Upper lobe of right lung (tissue), 1 donor: ENCODE measurements around the gene MDM2. TPM values are rescaled to one million over a fixed set of nuclear protein-coding genes. Genes with fewer than 3 reads are reported as not detected.
"Not testable (repeated sequence)": the region's sequence is repeated elsewhere in the genome, so short reads cannot be mapped to it uniquely, and the experiment has no call there.

Experiments
- ATAC-seq: fragments of 200-7000 bp; cut with Tn5 transposase; one replicate; pipeline ENCODE4 v1.9.1; 2020; ENCODE audit warnings: mild to moderate bottlenecking, moderate library complexity
- DNase-seq: peaks from one replicate; pipeline ENCODE4 v3.0.0-alpha.2; 2020
- H3K27ac ChIP-seq: fragments of 200-600 bp; one replicate; pipeline ENCODE4 v1.8.0; 2022
- H3K27me3 ChIP-seq: fragments of 200-600 bp; one replicate; pipeline ENCODE4 v1.8.0; 2022; ENCODE audit warnings: mild to moderate bottlenecking
- H3K36me3 ChIP-seq: fragments of 200-600 bp; one replicate; pipeline ENCODE4 v1.8.0; 2022
- H3K4me1 ChIP-seq: fragments of 200-600 bp; one replicate; pipeline ENCODE4 v1.8.0; 2022
- H3K4me3 ChIP-seq: fragments of 200-600 bp; one replicate; pipeline ENCODE4 v1.8.0; 2022; ENCODE audit warnings: mild to moderate bottlenecking
- H3K9me3 ChIP-seq: fragments of 200-600 bp; one replicate; pipeline ENCODE4 v1.8.0; 2022
- intact Hi-C: fragments of 100-400 bp; cut with DNase I; formaldehyde crosslinking; loops from one replicate; pipeline ENCODE4 v1.11.0; 2022
- total RNA-seq: library from RNA; stranded (reverse); fragmentation: NEBNext Ultra II Directional; extraction: Animal tissue kit (Norgen Biotek cat#: 25700); gene quantifications from one replicate; pipeline ENCODE4 v1.2.1, GENCODE V29; 2021
- TF ChIP-seq, protein P1 (sequence below): fragments of 200-600 bp; IDR thresholded peaks from one replicate; pipeline ENCODE4 v1.8.0; 2022; ENCODE audit warnings: antibody characterized with exemption
- donor health status: DM: no; HTN: yes; CAD: no; lungs with severe emphysema.

MDM2 gene
- total RNA-seq, 1 donor from 2014 or later, result 198 TPM

DNA sequence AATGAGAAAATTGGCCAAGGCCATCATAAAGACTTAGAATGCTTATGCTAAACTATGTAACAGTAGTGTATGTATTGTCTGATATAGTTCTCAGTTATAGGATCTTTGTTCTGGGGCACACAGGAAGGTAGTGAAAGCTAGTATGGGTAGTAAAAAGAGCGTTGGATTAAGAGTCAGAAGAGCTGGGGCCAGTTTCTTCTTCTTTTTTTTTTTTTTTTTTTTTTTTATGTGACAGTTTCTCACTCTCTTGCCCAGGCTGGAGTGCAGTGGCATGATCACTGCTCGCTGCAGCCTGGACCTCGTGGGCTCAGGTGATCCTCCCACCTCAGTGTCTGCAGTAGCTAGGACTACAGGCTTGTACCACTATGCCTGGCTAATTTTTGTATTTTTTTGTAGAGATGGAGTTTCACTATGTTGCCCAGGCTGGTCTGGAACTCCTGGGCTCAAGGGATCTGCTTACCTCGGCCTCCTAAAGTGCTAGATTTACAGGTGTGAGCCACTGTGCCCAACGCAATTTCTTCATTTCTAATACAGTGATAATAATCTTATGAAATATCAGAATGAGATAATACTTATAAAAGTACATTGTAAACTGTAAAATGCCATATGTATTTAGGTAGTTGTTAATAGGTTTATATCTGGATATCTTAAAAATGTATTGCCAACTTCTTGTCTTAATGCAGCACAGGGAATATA lies 7.4 kb downstream of the MDM2 start:
- H3K9me3 ChIP-seq, result no peaks in the 10 kb centered on the region
- no peaks in the 10 kb centered on the region for H3K27me3 ChIP-seq
- DNase-seq (no peak), ATAC-seq (no peak)
- peaks cover 25% of the 10 kb centered on the region for H3K4me1 ChIP-seq
- TF ChIP-seq, protein P1, sequence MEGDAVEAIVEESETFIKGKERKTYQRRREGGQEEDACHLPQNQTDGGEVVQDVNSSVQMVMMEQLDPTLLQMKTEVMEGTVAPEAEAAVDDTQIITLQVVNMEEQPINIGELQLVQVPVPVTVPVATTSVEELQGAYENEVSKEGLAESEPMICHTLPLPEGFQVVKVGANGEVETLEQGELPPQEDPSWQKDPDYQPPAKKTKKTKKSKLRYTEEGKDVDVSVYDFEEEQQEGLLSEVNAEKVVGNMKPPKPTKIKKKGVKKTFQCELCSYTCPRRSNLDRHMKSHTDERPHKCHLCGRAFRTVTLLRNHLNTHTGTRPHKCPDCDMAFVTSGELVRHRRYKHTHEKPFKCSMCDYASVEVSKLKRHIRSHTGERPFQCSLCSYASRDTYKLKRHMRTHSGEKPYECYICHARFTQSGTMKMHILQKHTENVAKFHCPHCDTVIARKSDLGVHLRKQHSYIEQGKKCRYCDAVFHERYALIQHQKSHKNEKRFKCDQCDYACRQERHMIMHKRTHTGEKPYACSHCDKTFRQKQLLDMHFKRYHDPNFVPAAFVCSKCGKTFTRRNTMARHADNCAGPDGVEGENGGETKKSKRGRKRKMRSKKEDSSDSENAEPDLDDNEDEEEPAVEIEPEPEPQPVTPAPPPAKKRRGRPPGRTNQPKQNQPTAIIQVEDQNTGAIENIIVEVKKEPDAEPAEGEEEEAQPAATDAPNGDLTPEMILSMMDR, result no peak
- no peak overlapping the region for H3K27ac ChIP-seq
- no peak overlapping the region for H3K4me3 ChIP-seq
- H3K36me3 ChIP-seq, result peaks cover 99% of the 10 kb centered on the region
- intact Hi-C loops, result no loop called here

DNA sequence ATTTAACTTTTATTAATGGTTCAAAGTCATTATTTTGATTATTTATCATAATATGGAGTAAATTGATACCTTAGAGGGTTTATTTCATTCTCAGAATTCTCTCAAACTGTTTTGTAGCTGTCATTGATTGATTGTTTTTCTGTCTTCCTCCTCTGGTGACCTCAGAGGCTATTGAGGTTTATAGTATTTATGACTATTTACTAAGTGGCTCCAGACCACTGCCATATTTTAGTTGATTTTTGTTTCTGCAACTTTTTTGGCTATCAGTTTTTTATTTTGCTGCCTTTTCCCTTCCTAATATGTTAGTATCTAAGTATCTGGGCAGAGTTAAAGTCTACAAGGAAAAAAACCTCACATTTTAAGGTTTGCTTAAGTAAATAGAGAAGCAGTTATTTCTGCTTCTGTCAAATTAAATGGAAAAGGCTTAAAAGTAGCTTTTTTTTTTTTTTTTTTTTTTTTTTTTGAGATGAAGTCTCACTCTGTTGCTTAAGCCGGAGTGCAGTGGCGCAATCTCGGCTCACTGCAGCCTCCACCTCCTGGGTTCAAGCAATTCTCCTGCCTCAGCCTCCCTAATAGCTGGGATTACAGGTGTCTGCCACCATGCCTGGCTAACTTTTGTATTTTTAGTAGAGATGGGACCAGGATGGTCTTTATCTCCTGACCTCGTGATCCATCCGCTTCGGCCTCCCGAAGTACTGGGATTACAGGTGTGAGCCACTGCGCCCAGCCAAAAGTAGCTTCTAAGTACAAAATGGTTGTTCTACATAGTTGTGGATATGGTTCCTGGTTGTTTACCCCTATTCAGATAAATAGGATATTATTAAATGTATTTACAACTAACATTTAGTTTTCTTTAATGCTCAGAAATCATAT lies 8.2 kb downstream of the MDM2 start:
- DNase-seq (no peak), ATAC-seq (no peak)
- H3K9me3 ChIP-seq, result no peaks in the 10 kb centered on the region
- H3K27me3 ChIP-seq, result no peaks in the 10 kb centered on the region
- TF ChIP-seq, protein P1, result no peak
- intact Hi-C loops, result no loop called here
- no peak overlapping the region for H3K4me3 ChIP-seq
- peaks cover 21% of the 10 kb centered on the region for H3K4me1 ChIP-seq
- H3K27ac ChIP-seq, result no peak overlapping the region
- peaks cover 99% of the 10 kb centered on the region for H3K36me3 ChIP-seq

DNA sequence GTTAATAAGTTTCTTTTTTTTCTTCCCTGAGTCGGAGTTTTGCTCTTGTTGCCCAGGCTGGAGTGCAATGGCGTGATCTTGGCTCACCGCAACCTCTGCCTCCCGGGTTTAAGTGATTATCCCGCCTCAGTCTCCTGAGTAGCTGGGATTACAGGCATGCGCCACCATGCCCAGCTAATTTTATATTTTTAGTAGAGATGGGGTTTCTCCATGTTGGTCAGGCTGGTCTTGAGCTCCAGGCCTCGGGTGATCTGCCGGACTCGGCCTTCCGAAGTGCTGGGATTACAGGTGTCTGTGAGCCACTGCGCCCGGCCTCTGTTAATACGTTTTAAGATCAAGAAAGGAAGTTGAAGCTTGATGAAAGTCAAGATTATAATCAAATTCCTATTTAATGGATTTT lies 11.5 kb downstream of the MDM2 start:
- intact Hi-C loops, H3K9me3 ChIP-seq, ATAC-seq, DNase-seq, H3K27ac ChIP-seq, H3K27me3 ChIP-seq, H3K4me3 ChIP-seq, H3K4me1 ChIP-seq: not testable (repeated sequence)
- H3K36me3 ChIP-seq, result peaks cover 100% of the 10 kb centered on the region

DNA sequence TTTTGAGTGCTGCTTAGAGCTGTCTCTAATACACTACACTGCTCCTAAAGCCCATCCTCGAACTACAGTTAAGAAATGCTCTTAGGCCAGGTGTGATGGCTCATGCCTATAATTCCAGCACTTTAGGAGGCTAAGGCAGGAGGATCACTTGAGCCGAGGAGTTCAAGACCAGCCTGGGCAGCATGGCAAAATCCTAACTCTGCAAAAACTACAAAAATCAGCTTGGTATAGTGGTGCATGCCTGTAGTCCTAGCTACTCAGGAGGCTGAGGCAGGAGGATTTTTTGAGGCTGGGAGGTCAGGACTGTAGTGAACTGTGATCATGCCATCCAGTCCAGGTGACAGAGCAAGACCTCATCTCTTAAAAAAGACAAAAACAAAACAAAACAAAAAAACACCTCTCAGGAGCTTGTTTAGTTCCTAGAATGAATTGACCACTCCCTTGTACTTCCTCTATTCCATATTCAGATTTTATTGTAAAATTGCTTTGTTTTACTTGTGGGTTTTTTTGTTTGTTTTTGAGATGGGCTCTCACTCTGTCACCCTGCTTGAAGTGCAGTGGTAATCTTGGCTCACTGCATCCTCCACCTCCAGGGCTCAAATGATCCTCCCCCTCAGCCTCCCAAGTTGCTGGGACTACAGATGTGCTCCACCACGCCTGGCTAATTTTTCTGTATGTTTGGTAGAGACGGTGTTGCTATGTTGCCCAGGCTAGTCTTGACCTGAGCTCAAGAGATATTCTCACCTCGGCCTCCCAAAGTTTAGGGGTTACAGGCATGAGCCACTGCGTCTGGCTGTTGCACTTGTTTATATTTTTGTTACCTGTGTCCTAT lies 13.6 kb downstream of the MDM2 start:
- no peak overlapping the region for H3K27ac ChIP-seq
- intact Hi-C loops, result no loop called here
- ATAC-seq, result no peak
- H3K36me3 ChIP-seq, result peaks cover 100% of the 10 kb centered on the region
- no peaks in the 10 kb centered on the region for H3K4me1 ChIP-seq
- H3K27me3 ChIP-seq, result no peaks in the 10 kb centered on the region
- no peaks in the 10 kb centered on the region for H3K9me3 ChIP-seq
- no peak for DNase-seq
- TF ChIP-seq, protein P1, result no peak
- H3K4me3 ChIP-seq, result no peak overlapping the region

DNA sequence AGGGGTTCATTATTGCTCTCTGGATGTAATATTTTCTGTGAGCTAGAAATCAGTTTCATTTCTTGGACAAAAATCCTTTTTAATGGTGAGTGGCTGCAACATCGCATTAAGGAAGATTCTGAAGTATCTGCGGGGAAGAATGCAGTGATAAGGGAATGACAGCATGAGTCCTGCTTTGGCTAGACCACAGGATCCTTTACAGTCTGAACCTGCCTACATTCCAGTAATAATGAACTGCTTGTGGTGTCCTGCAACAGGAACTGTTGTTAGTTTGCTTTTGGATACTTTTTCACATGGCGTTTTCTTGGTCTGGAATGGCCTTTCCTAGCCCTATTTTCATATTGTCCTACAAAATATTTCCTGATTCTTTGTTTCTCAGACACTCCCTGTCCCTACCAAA lies 15.7 kb downstream of the MDM2 start:
- Histone ChIP-seq H3K4me3 (no peak overlapping the region), H3K36me3 (peaks cover 100% of the 10 kb centered on the region), H3K4me1 (no peaks in the 10 kb centered on the region), H3K27me3 (no peaks in the 10 kb centered on the region), H3K9me3 (no peaks in the 10 kb centered on the region), H3K27ac (no peak overlapping the region)
- no peak for DNase-seq
- TF ChIP-seq, protein P1, result no peak
- intact Hi-C loops, result no loop called here
- ATAC-seq, result no peak
